ENCODE data around the gene VWDE.

DNA sequence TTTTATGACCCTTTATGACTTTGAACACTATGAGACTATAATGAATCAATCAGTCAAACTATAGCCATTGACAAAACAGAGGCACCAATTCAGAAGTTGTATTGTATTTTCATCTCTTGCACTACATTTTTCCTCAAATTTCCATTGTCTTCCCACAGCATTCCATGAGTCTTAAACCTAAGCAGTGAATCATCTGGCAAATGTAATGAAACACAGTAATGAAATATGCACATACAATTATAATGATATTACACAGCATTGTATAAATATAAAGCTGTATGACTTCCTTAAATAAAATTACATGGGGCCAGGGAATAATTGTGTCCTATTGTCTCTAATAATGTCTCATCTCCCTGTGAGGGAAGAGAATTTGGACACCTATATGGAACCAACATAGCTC, 45.0 kb downstream of the VWDE start:
- TF ChIP-seq EZH2 (IDR thresholded peaks at IDR 0.05; ENCODE audit: insufficient read depth, poor library complexity, severe bottlenecking) (no peak), EZH2phosphoT487 (IDR thresholded peaks at IDR 0.05; ENCODE audit: insufficient read depth, low read depth) (no peak)

All from GM23248 (cell line).